Fibroblast of villous mesenchyme (primary cell): ENCODE results near the gene C12orf57. TPM values are rescaled to one million over a fixed set of nuclear protein-coding genes. Genes with fewer than 3 reads are reported as not detected.

Experiments used
- DNase-seq: peaks from one replicate; pipeline ENCODE4 v3.0.0-alpha.2; 2010; ENCODE audit warnings: low read depth
- H3K4me3 ChIP-seq: 2 replicates; pipeline ENCODE4 v1.5.1; 2011; ENCODE audit warnings: low read depth, mild to moderate bottlenecking, low read length
- total RNA-seq: library from RNA; depleted of rRNA; stranded (reverse); fragments of >200 nt; gene quantifications from 2 replicates; pipeline ENCODE4 v1.2.3, GENCODE V29; 2012
- TF ChIP-seq, protein P1 (sequence below): IDR thresholded peaks from 2 replicates; pipeline ENCODE4 v1.5.1; 2012; ENCODE audit warnings: low read depth, mild to moderate bottlenecking, low read length; ENCODE audit not compliant: insufficient read depth

Gene C12orf57
- total RNA-seq, 1 donor = 96.7 TPM

DNA sequence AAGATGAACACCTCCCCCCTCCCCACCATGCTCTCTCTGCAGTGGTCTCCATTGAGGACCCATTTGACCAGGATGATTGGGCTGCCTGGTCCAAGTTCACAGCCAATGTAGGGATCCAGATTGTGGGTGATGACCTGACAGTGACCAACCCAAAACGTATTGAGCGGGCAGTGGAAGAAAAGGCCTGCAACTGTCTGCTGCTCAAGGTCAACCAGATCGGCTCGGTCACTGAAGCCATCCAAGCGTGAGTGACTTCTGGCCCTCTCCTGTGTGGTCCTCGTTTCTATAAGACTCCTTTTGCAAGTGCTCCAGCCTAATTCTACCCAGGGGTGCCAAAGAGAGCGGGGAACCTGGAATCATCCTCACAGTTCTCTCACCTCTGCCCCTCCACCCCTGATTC is 22.3 kb upstream of the C12orf57 start:
- no peak overlapping the region for H3K4me3 ChIP-seq
- no peak for DNase-seq
- TF ChIP-seq, protein P1, sequence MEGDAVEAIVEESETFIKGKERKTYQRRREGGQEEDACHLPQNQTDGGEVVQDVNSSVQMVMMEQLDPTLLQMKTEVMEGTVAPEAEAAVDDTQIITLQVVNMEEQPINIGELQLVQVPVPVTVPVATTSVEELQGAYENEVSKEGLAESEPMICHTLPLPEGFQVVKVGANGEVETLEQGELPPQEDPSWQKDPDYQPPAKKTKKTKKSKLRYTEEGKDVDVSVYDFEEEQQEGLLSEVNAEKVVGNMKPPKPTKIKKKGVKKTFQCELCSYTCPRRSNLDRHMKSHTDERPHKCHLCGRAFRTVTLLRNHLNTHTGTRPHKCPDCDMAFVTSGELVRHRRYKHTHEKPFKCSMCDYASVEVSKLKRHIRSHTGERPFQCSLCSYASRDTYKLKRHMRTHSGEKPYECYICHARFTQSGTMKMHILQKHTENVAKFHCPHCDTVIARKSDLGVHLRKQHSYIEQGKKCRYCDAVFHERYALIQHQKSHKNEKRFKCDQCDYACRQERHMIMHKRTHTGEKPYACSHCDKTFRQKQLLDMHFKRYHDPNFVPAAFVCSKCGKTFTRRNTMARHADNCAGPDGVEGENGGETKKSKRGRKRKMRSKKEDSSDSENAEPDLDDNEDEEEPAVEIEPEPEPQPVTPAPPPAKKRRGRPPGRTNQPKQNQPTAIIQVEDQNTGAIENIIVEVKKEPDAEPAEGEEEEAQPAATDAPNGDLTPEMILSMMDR = no peak

- H3K4me3 ChIP-seq = no peak overlapping the region
- DNase-seq = no peak
- TF ChIP-seq, protein P1 = no peak
Measured at GRCh38 chr12:6921996-6922946, 21.6 kb upstream of the C12orf57 start.

DNA sequence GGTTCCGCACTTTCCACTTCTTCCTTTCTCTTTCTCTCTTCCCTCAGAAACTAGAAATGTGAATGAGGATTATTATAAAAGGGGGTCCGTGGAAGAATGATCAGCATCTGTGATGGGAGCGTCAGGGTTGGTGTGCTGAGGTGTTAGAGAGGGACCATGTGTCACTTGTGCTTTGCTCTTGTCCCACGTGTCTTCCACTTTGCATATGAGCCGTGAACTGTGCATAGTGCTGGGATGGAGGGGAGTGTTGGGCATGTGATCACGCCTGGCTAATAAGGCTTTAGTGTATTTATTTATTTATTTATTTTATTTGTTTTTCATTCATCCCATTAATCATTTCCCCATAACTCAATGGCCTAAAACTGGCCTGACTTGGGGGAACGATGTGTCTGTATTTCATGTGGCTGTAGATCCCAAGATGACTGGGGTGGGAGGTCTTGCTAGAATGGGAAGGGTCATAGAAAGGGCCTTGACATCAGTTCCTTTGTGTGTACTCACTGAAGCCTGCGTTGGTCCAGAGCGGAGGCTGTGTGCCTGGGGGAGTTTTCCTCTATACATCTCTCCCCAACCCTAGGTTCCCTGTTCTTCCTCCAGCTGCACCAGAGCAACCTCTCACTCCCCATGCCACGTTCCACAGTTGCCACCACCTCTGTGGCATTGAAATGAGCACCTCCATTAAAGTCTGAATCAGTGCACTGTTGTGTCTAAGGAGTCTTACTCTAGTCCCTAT is 20.7 kb upstream of the C12orf57 start:
- TF ChIP-seq, protein P1 = peak; percentile 3
- no peak overlapping the region for H3K4me3 ChIP-seq
- DNase-seq = no peak

DNA sequence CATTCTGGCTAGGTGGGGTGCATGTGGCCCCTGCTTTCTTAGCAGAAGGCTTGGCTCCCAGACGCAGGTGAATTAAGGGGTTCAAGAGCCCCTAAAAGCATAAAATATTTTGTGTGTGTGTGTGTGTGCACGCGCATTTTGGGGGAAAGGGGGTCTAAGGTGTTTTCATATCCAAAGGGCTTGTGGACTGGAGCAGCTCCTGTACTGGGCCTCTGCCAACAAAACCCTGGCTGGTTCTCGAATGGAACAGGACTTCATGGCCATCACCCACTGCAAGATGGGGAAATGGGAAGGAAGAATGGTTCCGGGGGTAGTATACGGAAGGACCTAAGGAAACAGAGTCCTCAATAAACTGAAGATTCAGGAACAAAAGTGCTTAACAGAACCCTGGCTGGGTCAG is 20.0 kb upstream of the C12orf57 start:
- TF ChIP-seq, protein P1 = no peak
- DNase-seq = no peak
- no peak overlapping the region for H3K4me3 ChIP-seq

- DNase-seq = no peak
- TF ChIP-seq, protein P1 = no peak
- H3K4me3 ChIP-seq = no peak overlapping the region
Measured at GRCh38 chr12:6925239-6925539, 18.6 kb upstream of the C12orf57 start.

GRCh38 chr12:6925540-6926279 is 18.1 kb upstream of the C12orf57 start:
- H3K4me3 ChIP-seq = peak overlapping the region; percentile 94
- TF ChIP-seq, protein P1 = no peak
- DNase-seq = peak; percentile 89
